ENCODE results near the gene ARMS2.

The ARMS2 gene

GRCh38 chr10:122495406-122496340 lies 41.2 kb downstream of the ARMS2 start:
- peak; percentile 14 for DNase-seq

GRCh38 chr10:122497241-122497640 lies 42.8 kb downstream of the ARMS2 start:
- no peak for DNase-seq

- DNase-seq, result no peak
Measured at GRCh38 chr10:122498521-122498920, 44.1 kb downstream of the ARMS2 start.

- no peak for DNase-seq
Measured at GRCh38 chr10:122499012-122499411, 44.6 kb downstream of the ARMS2 start.

GRCh38 chr10:122499491-122499941 lies 45.1 kb downstream of the ARMS2 start:
- DNase-seq, result no peak

GRCh38 chr10:122500194-122500593 lies 45.7 kb downstream of the ARMS2 start:
- no peak for DNase-seq

- no peak for DNase-seq
Measured at GRCh38 chr10:122500726-122501125, 46.3 kb downstream of the ARMS2 start.

GRCh38 chr10:122503012-122503411 lies 48.6 kb downstream of the ARMS2 start:
- no peak for DNase-seq

- no peak for DNase-seq
Measured at GRCh38 chr10:122503886-122504609, 49.6 kb downstream of the ARMS2 start.

- no peak for DNase-seq
Measured at GRCh38 chr10:122504610-122504950, 50.1 kb downstream of the ARMS2 start.

GRCh38 chr10:122505011-122505410 lies 50.6 kb downstream of the ARMS2 start:
- no peak for DNase-seq

- no peak for DNase-seq
Measured at GRCh38 chr10:122505885-122506645, 51.6 kb downstream of the ARMS2 start.
